Neural cell (in vitro differentiated cells): ENCODE data around the gene TMEM26. TPM values are rescaled to one million over a fixed set of nuclear protein-coding genes. Genes with fewer than 3 reads are reported as not detected.

ENCODE experiments used
- H2AFZ ChIP-seq: fragments of 200-600, 300-800 bp; sonication (generic), shearing (Covaris generic); 2 replicates; pipeline ENCODE4 v1.6.0; 2014; ENCODE audit warnings: low read depth, mild to moderate bottlenecking, antibody characterized with exemption, low read length, moderate library complexity
- H3F3A ChIP-seq: fragments of 200-600 bp; shearing (Covaris generic); 2 replicates; pipeline ENCODE4 v1.6.1; 2016; ENCODE audit warnings: mild to moderate bottlenecking, moderate library complexity, mixed read lengths, antibody characterized with exemption, low read length; ENCODE audit not compliant: insufficient read depth, poor library complexity, severe bottlenecking
- H3K27ac ChIP-seq: fragments of 200-600, 300-800 bp; sonication (generic), shearing (Covaris generic); 2 replicates; pipeline ENCODE4 v1.5.1; 2014; ENCODE audit warnings: mild to moderate bottlenecking, low read length, moderate library complexity
- H3K27me3 ChIP-seq: fragments of 300-800, 200-600 bp; sonication (generic), shearing (Covaris generic); 2 replicates; pipeline ENCODE4 v1.6.0; 2014; ENCODE audit warnings: mild to moderate bottlenecking, low read depth, low read length, moderate library complexity; ENCODE audit not compliant: insufficient read depth
- H3K36me3 ChIP-seq: fragments of 300-800, 200-600 bp; sonication (generic), shearing (Covaris generic); 2 replicates; pipeline ENCODE4 v1.5.1; 2014; ENCODE audit warnings: mild to moderate bottlenecking, antibody characterized with exemption, low read length, moderate library complexity; ENCODE audit not compliant: insufficient read depth
- H3K4me2 ChIP-seq: fragments of 300-800, 200-600 bp; sonication (generic), shearing (Covaris generic); 2 replicates; pipeline ENCODE4 v1.6.0; 2014; ENCODE audit warnings: mild to moderate bottlenecking, low read length
- H3K4me3 ChIP-seq: fragments of 300-800, 200-600 bp; sonication (generic), shearing (Covaris generic); 2 replicates; pipeline ENCODE4 v1.5.1; 2014; ENCODE audit warnings: mild to moderate bottlenecking, low read length, moderate library complexity
- H3K79me2 ChIP-seq: fragments of 200-600 bp; shearing (Covaris generic); replicated peaks from 2 replicates; pipeline ENCODE4 v1.6.0; 2014; ENCODE audit warnings: mild to moderate bottlenecking, low read length, moderate library complexity; ENCODE audit not compliant: insufficient read depth
- H3K9ac ChIP-seq: fragments of 300-800, 200-600 bp; sonication (generic), shearing (Covaris generic); 2 replicates; pipeline ENCODE4 v1.6.1; 2016; ENCODE audit warnings: mild to moderate bottlenecking, low read length, mixed read lengths
- H3K9me2 ChIP-seq: fragments of 200-600 bp; shearing (Covaris generic); 2 replicates; pipeline ENCODE4 v1.6.1; 2016; ENCODE audit warnings: mild to moderate bottlenecking, low read length, mixed read lengths; ENCODE audit not compliant: insufficient read depth
- H3K9me3 ChIP-seq: fragments of 200-600, 300-800 bp; sonication (generic), shearing (Covaris generic); 2 replicates; pipeline ENCODE4 v1.6.1; 2016; ENCODE audit warnings: mild to moderate bottlenecking, mixed run types, low read length, moderate library complexity, mixed read lengths
- H4K20me1 ChIP-seq: fragments of 200-600 bp; shearing (Covaris generic); 2 replicates; pipeline ENCODE4 v1.6.1; 2016; ENCODE audit warnings: mild to moderate bottlenecking, mixed run types; ENCODE audit not compliant: insufficient read depth
- CTCF ChIP-seq: fragments of 450-650 bp; IDR thresholded peaks from 2 replicates; pipeline ENCODE4 v1.5.1; 2014; ENCODE audit warnings: antibody characterized with exemption, mild to moderate bottlenecking, moderate library complexity; ENCODE audit not compliant: poor library complexity, severe bottlenecking
- EZH2 ChIP-seq: fragments of 200-600, 300-800 bp; shearing (Covaris generic), sonication (generic); IDR thresholded peaks from 2 replicates; pipeline ENCODE4 v1.6.1; 2014; ENCODE audit warnings: antibody characterized with exemption, low read length, borderline replicate concordance, mild to moderate bottlenecking; ENCODE audit not compliant: insufficient read depth, poor library complexity, severe bottlenecking
- MXI1 ChIP-seq: fragments of 450-650 bp; conservative IDR thresholded peaks from 2 replicates; pipeline ENCODE4 v1.6.1; 2014; ENCODE audit warnings: antibody characterized with exemption, mild to moderate bottlenecking; ENCODE audit not compliant: poor library complexity, severe bottlenecking
- POLR2AphosphoS5 ChIP-seq: IDR thresholded peaks from 2 replicates; pipeline ENCODE4 v1.6.1; 2012
- RAD21 ChIP-seq: fragments of 450-650 bp; conservative IDR thresholded peaks from 2 replicates; pipeline ENCODE4 v1.6.1; 2014; ENCODE audit warnings: antibody characterized with exemption, mild to moderate bottlenecking, moderate library complexity
- REST ChIP-seq: IDR thresholded peaks from 2 replicates; pipeline ENCODE4 v1.6.1; 2012; ENCODE audit warnings: borderline replicate concordance
- SMC3 ChIP-seq: fragments of 450-650 bp; conservative IDR thresholded peaks from 2 replicates; pipeline ENCODE4 v1.6.1; 2014; ENCODE audit warnings: antibody characterized with exemption, mild to moderate bottlenecking, moderate library complexity; ENCODE audit not compliant: poor library complexity
- TAF1 ChIP-seq: IDR thresholded peaks from 2 replicates; pipeline ENCODE4 v1.6.1; 2012; ENCODE audit warnings: low read depth
- polyA plus RNA-seq: library from polyadenylated mRNA; depleted of rRNA; stranded (reverse); fragments of >200 nt; gene quantifications from 2 replicates; pipeline ENCODE4 v1.2.3, GENCODE V29; 2014

Gene TMEM26
- polyA plus RNA-seq, 1 donor from 2014 or later = not detected

- no peak for TF ChIP-seq SMC3
- TF ChIP-seq EZH2 = no peak
- no peak for TF ChIP-seq POLR2AphosphoS5
- TF ChIP-seq RAD21 = no peak
- no peak for TF ChIP-seq CTCF
- TF ChIP-seq REST = no peak
- no peak for TF ChIP-seq MXI1
- no peak overlapping the region for H3K4me2 ChIP-seq
Measured at GRCh38 chr10:61451357-61451756, 1.8 kb downstream of the TMEM26 start.

GRCh38 chr10:61448841-61449600 lies 4.2 kb downstream of the TMEM26 start:
- Histone ChIP-seq H3K27me3 (peaks cover 32% of the 10 kb centered on the region), H3K36me3 (no peaks in the 10 kb centered on the region), H3K4me2 (no peak overlapping the region), H3K9me3 (no peaks in the 10 kb centered on the region), H3K9me2 (no peaks in the 10 kb centered on the region), H3K9ac (no peak overlapping the region), H3K27ac (no peak overlapping the region), H3F3A (no peaks in the 10 kb centered on the region), H2AFZ (no peak overlapping the region), H3K79me2 (no peaks in the 10 kb centered on the region), H4K20me1 (no peaks in the 10 kb centered on the region), H3K4me3 (no peak overlapping the region)
- no peak for TF ChIP-seq MXI1
- TF ChIP-seq RAD21 = no peak
- no peak for TF ChIP-seq SMC3
- TF ChIP-seq TAF1 = no peak

More at GRCh38 chr10:61451357-61451756, 1.8 kb downstream of the TMEM26 start:
- Histone ChIP-seq H3K9ac (no peak overlapping the region), H2AFZ (no peak overlapping the region), H3K79me2 (no peaks in the 10 kb centered on the region), H4K20me1 (no peaks in the 10 kb centered on the region), H3K36me3 (no peaks in the 10 kb centered on the region), H3K9me3 (no peaks in the 10 kb centered on the region), H3F3A (no peaks in the 10 kb centered on the region), H3K4me3 (no peak overlapping the region), H3K9me2 (no peaks in the 10 kb centered on the region), H3K27ac (no peak overlapping the region), H3K27me3 (peaks cover 36% of the 10 kb centered on the region)
